AG09319 (cell line): ENCODE data around the gene WDFY2.

Experiments used
- DNase-seq: peaks from one replicate; pipeline ENCODE4 v3.0.0-alpha.2; 2010; ENCODE audit warnings: low read depth; ENCODE audit errors: extremely low read depth
- CTCF ChIP-seq: IDR thresholded peaks from 2 replicates; pipeline ENCODE4 v1.5.1; 2011; ENCODE audit warnings: low read depth, mild to moderate bottlenecking, inconsistent platforms, low read length, moderate library complexity

WDFY2 gene

GRCh38 chr13:51770160-51770559, 185.9 kb downstream of the WDFY2 start:
- DNase-seq: no peak
- no peak for TF ChIP-seq CTCF

- no peak for TF ChIP-seq CTCF
- DNase-seq: no peak
Observed at GRCh38 chr13:51770681-51771417, 186.6 kb downstream of the WDFY2 start.

- no peak for TF ChIP-seq CTCF
- DNase-seq: no peak
Observed at GRCh38 chr13:51771418-51772104, 187.3 kb downstream of the WDFY2 start.

- no peak for TF ChIP-seq CTCF
- no peak for DNase-seq
Observed at GRCh38 chr13:51772105-51772455, 187.8 kb downstream of the WDFY2 start.

- no peak for DNase-seq
- no peak for TF ChIP-seq CTCF
Observed at GRCh38 chr13:51772781-51773180, 188.5 kb downstream of the WDFY2 start.

GRCh38 chr13:51773515-51773914, 189.3 kb downstream of the WDFY2 start:
- DNase-seq: no peak
- TF ChIP-seq CTCF: no peak

GRCh38 chr13:51776179-51776578, 191.9 kb downstream of the WDFY2 start:
- DNase-seq: no peak
- TF ChIP-seq CTCF: no peak
